MM.1S (cell line): ENCODE measurements around the gene SAMD7.

Source experiments
- EZH2 ChIP-seq: fragments of 300-600 bp; sonication (generic); optimal IDR thresholded peaks from 2 replicates; pipeline ENCODE3; 2017; ENCODE audit warnings: low read depth, mild to moderate bottlenecking, antibody characterized with exemption, low read length, mixed read lengths
- EZH2phosphoT487 ChIP-seq: fragments of 300-600 bp; sonication (generic); IDR thresholded peaks from 2 replicates; pipeline ENCODE4 v1.6.1; 2018; ENCODE audit warnings: antibody characterized with exemption, low read length
- TF ChIP-seq, protein P1 (sequence below): fragments of 300-600 bp; sonication (generic); IDR thresholded peaks from 2 replicates; pipeline ENCODE4 v1.5.1; 2016; ENCODE audit warnings: antibody characterized with exemption, low read length, mixed read lengths

DNA sequence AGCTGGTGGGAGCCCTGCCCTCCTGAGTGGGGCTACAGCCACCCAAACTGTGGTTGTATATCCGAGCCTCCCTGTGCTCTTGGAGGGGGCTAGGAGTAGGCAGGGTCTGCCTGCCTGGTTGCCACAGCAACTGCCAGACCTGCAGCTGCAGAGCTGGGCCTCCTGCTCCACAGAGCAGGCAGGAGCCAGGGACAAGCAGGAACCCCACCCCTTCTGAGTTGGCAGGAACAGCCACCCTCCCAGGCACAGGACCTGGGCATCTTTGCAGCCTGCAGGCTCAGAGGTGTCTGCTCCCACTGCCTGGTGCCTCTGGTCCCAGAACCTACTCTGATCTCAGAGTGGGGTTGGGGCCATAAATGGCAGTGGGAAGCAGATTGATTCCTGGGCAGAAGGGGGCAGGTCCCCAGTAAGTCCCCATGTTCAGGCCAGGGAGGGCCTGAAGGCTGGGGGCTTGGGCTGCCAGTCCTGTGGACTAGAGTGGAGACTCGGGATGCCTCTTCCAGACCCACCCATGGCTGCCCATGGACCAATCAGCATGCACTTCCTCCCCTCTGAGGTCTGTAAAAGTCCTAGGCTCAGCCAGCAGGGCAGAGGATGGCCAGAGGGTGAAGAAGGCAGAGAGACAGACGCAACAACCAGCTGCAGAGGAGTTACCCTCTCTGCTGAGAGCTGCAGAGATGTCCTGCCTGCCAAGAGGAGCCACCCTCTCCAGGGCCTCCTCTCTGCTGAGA lies 31.4 kb upstream of the SAMD7 start:
- TF ChIP-seq EZH2phosphoT487 (no peak), EZH2 (no peak)
- TF ChIP-seq, protein P1, sequence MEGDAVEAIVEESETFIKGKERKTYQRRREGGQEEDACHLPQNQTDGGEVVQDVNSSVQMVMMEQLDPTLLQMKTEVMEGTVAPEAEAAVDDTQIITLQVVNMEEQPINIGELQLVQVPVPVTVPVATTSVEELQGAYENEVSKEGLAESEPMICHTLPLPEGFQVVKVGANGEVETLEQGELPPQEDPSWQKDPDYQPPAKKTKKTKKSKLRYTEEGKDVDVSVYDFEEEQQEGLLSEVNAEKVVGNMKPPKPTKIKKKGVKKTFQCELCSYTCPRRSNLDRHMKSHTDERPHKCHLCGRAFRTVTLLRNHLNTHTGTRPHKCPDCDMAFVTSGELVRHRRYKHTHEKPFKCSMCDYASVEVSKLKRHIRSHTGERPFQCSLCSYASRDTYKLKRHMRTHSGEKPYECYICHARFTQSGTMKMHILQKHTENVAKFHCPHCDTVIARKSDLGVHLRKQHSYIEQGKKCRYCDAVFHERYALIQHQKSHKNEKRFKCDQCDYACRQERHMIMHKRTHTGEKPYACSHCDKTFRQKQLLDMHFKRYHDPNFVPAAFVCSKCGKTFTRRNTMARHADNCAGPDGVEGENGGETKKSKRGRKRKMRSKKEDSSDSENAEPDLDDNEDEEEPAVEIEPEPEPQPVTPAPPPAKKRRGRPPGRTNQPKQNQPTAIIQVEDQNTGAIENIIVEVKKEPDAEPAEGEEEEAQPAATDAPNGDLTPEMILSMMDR = no peak
